GM13977 (cell line): ENCODE data around the gene PTPRM.

Source experiments
- DNase-seq: peaks from one replicate; pipeline ENCODE4 v3.0.0; 2012; ENCODE audit warnings: low spot score
- in situ Hi-C: fragments of 300-500 bp; cut with MboI; formaldehyde crosslinking; loops from one replicate; pipeline ENCODE4 v1.12.0; 2022; ENCODE audit warnings: low sequenced_read_pairs, low pct_unique_long_range_greater_than_20kb, mixed read lengths, inconsistent platforms; ENCODE audit not compliant: unreplicated experiment
- TF ChIP-seq, protein P1 (sequence below): IDR thresholded peaks from 2 replicates; pipeline ENCODE4 v1.5.1; 2012; ENCODE audit warnings: mild to moderate bottlenecking, control low read depth; ENCODE audit not compliant: insufficient read depth; ENCODE audit errors: extremely low read depth, missing control alignments

Gene PTPRM

DNA sequence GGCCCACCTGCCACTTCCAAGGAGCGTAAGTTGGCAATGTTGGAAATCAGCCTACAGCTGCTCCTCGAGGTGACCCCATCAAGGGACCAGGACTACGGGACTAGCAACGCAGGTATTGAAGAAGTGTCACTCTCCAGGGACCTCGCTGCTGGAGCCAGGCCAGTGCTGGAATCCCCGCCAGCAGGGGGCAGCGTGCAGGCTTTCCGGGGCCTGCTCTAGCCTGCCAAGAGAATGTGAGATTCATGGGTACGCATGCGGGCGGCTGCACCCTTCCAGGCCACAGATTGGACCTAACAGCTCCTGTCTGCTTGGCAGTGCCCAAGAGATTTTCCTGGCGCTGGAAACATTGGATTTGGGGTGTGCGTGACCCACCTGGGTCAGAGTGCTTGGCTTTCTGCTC, 859.3 kb downstream of the PTPRM start:
- DNase-seq, result no peak
- in situ Hi-C loops, result no loop called here
- TF ChIP-seq, protein P1, sequence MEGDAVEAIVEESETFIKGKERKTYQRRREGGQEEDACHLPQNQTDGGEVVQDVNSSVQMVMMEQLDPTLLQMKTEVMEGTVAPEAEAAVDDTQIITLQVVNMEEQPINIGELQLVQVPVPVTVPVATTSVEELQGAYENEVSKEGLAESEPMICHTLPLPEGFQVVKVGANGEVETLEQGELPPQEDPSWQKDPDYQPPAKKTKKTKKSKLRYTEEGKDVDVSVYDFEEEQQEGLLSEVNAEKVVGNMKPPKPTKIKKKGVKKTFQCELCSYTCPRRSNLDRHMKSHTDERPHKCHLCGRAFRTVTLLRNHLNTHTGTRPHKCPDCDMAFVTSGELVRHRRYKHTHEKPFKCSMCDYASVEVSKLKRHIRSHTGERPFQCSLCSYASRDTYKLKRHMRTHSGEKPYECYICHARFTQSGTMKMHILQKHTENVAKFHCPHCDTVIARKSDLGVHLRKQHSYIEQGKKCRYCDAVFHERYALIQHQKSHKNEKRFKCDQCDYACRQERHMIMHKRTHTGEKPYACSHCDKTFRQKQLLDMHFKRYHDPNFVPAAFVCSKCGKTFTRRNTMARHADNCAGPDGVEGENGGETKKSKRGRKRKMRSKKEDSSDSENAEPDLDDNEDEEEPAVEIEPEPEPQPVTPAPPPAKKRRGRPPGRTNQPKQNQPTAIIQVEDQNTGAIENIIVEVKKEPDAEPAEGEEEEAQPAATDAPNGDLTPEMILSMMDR, result no peak

DNA sequence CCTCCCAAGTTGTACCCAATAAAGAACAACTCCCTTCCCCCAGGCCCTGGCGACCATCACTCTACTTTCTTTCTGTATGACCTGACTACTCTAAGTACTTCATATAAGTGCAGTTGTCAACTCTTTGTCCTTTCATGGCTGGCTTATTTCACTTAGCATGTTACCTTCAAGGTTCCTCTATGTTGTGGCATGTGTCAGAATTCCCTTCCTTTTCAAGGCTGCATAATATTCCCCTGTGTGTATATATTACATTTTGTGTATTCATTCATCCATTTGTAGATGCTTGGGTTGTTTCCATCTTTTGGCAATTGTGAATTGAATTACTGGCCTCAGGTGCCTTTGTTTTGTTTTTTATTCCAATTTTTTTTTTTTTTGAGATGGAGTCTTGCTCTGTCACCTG, 860.2 kb downstream of the PTPRM start:
- in situ Hi-C loops, result no loop called here
- TF ChIP-seq, protein P1, result no peak
- no peak for DNase-seq

DNA sequence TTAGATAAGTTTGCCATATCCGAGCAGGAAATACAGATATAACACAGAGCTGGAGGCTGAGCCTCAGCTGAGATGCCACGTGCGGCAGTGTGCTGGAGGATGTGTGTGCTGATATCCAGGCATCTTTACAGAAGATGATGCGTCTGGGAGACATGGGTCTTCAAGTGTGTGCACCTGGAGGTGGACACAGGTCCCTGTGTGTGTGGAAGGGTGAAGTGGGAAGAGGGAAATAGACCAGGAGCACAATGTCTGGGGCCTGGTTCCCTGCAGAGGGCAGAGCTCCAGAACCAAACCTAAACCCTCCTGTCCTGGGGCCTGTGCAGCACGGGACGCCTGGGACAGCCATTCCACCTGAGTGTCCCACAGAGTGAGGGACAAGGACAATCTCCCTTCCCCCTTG, 861.8 kb downstream of the PTPRM start:
- TF ChIP-seq, protein P1, result no peak
- in situ Hi-C loops, result no loop called here
- DNase-seq, result no peak

DNA sequence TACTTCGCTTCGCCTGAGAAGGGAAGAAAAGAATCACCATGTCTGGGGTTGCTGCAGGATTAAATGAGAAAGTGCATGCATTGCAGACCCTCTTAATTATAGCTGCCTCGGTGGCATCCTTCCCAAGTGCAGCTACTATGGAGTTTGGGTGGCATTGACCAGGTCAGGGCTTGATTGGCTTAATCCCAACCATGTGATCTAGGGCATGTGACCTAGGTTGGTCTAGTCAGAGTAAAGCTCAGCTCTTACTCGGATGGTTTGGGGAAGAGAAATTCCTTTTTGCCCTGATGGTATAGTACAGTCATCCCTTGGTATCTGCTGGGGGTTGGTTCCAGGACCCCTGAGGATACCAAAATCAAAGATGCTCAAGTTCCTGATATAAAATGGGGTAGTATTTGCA, 863.9 kb downstream of the PTPRM start:
- in situ Hi-C loops, result no loop called here
- no peak for DNase-seq
- TF ChIP-seq, protein P1, result no peak

DNA sequence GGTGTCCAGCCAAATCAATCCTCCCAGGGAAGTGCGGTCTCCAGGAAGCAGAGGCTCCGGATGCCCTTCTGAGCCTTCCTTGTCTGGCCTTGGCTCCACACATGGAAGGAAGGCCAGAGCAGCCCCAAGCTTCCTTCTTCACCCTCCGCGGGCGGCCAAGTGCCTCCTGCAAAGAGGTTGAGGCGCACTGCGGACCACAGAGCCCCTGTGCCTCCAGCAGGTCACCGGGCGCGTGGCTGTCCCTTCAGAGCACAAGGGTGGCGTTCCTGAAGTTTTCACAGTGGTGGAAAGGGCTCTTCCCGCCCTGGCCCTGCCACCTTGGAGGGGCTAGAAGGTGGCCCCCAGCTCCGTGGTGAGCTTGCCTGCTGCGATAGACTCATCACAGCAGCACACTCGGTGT, 866.2 kb downstream of the PTPRM start:
- no peak for DNase-seq
- in situ Hi-C loops, result no loop called here
- TF ChIP-seq, protein P1, result no peak

DNA sequence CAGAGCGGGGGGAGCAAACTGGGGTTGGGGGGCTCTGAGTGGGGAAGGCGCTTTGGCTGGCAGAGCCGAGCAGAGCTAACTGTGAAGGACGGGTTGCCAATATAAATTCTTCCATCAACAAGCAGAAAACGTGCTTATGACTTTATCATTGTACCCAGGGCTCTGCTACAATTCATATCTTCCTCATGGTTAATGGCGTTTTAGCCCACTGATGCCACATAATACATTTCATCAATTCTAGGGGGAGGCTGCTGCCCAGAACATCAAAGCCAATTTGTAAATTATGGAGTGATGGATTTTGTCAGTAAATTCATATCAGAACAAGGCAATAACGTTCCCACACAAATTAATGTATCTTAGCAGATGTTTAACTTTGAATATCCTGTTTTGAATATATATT, 866.7 kb downstream of the PTPRM start:
- TF ChIP-seq, protein P1, result no peak
- no peak for DNase-seq
- in situ Hi-C loops, result no loop called here

DNA sequence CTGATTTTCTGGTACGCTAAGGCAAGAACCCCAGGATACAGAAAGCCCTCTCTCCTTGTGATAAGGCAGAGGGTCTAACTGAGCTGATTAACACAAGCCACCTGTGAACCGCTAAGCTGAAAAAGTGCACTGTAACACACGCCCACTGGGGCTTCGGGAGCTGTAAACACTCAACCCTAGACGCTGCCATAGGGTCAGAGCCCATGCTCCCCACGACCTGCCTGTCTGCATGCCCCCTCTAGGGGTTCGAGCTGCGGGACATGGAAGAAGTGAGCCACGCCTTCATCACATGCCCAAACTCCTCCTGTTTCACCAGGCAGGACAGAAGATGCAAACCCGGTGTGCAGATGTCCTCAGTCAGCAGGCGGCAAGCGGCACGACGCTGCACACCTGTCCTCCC, 868.3 kb downstream of the PTPRM start:
- in situ Hi-C loops, result no loop called here
- TF ChIP-seq, protein P1, result no peak
- DNase-seq, result no peak
